A549 treated with dexamethasone at 1 μM for 4 hours (cell line): ENCODE data around the gene OR51L1. TPM values are rescaled to one million over a fixed set of nuclear protein-coding genes. Genes with fewer than 3 reads are reported as not detected.

Source experiments
- total RNA-seq: library from RNA; stranded (reverse); fragments of 200-300 nt; extraction: Qiagen RNA extraction; gene quantifications from 5 replicates; pipeline ENCODE4 v1.2.3, GENCODE V29; 2022

The OR51L1 gene, protein sequence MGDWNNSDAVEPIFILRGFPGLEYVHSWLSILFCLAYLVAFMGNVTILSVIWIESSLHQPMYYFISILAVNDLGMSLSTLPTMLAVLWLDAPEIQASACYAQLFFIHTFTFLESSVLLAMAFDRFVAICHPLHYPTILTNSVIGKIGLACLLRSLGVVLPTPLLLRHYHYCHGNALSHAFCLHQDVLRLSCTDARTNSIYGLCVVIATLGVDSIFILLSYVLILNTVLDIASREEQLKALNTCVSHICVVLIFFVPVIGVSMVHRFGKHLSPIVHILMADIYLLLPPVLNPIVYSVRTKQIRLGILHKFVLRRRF
- not detected in 5 replicates for total RNA-seq

DNA sequence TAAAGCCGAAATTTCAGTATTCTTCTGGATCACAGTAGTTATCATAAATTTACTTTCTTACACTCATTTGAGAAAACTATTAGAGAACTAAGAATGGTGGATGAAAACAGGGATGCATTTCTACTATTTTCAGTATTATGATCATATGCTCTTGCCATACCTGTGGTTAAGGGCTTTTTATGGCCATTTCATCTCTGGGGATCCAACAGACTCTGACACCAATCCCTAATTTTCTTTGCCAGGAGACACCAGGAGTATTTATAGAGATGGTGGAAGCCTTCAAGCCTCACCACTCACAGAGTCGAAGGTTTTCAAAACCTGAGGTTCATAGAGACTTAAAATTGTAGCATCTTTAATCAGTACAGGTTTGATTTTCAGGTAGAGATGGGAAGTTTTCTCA is at the start of gene OR51L1:
TSS of gene OR51L1 (plus strand) at position 301 of the 400 bp plus-strand sequence. CDS start 4,132 bp downstream, outside the sequence.

DNA sequence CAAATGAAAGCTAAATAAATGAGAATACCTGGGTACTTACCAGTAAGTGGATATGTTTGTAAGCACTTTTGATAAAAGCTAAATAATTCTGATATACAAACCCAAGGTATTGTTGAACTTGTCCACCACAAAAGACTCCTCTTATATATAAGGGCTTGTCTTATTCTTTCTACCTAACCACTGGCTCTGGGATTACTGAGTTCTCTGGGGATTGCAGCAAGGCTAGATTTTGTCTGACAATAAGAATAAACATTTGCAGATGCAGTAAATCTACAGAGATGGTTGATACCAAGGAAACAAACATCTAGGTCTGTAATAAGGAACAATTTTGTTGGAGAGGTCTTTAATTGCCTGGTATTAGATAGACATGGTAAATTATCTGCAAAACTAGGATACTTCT is 47.1 kb upstream of the OR51L1 start, which contains the start of gene OR51A4:
TSS of gene OR51A4 (minus strand) at position 101 of the 400 bp plus-strand sequence. CDS start 505 bp downstream, outside the sequence.

DNA sequence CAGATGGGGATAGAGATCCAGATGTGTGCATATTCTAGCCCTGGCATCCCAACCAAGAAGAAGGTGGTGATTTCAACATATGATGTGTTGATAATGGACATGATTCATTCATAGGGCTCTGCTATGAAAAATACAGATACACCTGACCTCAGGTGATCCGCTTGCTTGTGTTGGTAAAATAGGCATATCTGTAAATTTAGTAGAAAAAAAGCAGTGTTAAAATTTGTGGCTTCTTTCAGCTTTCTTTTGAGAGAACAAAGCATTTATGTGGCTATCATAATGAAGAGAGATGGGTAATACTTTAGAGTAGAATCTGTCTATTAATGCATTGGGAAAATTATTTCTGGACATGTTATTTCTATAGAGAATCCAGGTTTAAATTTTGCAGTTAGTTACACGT is 39.0 kb upstream of the OR51L1 start, which contains the start of gene OR51A2:
TSS of gene OR51A2 (minus strand) at position 101 of the 400 bp plus-strand sequence. CDS start at position 101, 0 bp downstream.

DNA sequence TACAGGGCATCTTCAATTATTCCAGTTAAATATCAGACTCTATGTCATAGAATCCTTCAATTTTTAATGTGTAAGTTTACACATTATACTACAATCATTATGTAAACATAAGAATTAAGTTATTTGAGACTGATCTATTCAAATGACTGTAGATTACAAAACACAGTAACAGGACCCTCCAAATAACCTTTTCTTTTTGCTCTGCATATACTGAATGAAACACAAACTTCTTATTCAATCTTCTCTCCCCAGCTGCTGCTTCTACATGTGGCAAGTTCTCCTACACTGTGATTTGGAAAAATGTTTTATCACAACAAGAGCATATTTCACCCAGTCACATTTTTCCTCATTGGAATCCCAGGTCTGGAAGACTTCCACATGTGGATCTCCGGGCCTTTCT is 51.6 kb downstream of the OR51L1 start, which contains the start of gene OR52J3:
TSS of gene OR52J3 (plus strand) at position 301 of the 400 bp plus-strand sequence. CDS start at position 301, 0 bp downstream.

Other genes with a start within 250 kb of the OR51L1 start
- gene OR51F1, start 224.9 kb upstream of the OR51L1 start, total RNA-seq = not detected in 5 replicates
- gene OR52R1, start 190.5 kb upstream of the OR51L1 start, total RNA-seq = not detected in 5 replicates
- not detected in 5 replicates for gene OR51F2, start 173.5 kb upstream of the OR51L1 start, total RNA-seq
- not detected in 5 replicates for gene OR51S1, start 145.6 kb upstream of the OR51L1 start, total RNA-seq
- gene OR51T1, start 113.0 kb upstream of the OR51L1 start, total RNA-seq = not detected in 5 replicates
- gene OR51A7, start 91.1 kb upstream of the OR51L1 start, total RNA-seq = not detected in 5 replicates
- gene OR51G2, start 75.5 kb upstream of the OR51L1 start, total RNA-seq = not detected in 5 replicates
- not detected in 5 replicates for gene OR51G1, start 70.5 kb upstream of the OR51L1 start, total RNA-seq
- gene OR51A4, start 47.2 kb upstream of the OR51L1 start, total RNA-seq = not detected in 5 replicates
- not detected in 5 replicates for gene OR51A2, start 39.1 kb upstream of the OR51L1 start, total RNA-seq
- gene OR52J3, start 51.7 kb downstream of the OR51L1 start, total RNA-seq = not detected in 5 replicates
- not detected in 5 replicates for gene OR52E2, start 64.8 kb downstream of the OR51L1 start, total RNA-seq
- gene OR52E1, start 74.7 kb downstream of the OR51L1 start, total RNA-seq = not detected in 5 replicates
- not detected in 5 replicates for gene OR52A5, start 143.5 kb downstream of the OR51L1 start, total RNA-seq
- not detected in 5 replicates for gene OR52A1, start 159.9 kb downstream of the OR51L1 start, total RNA-seq
- gene OR51V1, start 205.8 kb downstream of the OR51L1 start, total RNA-seq = not detected in 5 replicates
- not detected in 5 replicates for gene HBB, start 232.2 kb downstream of the OR51L1 start, total RNA-seq
- gene HBD, start 239.6 kb downstream of the OR51L1 start, total RNA-seq = not detected in 5 replicates